GM23338 (cell line): Measurements from ENCODE around the gene HNRNPK. TPM values are rescaled to one million over a fixed set of nuclear protein-coding genes. Genes with fewer than 3 reads are reported as not detected.

Experiments used
- ATAC-seq: fragments of 200-7000 bp; cut with Tn5 transposase; 3 replicates; pipeline ENCODE4 v1.9.1; 2020
- DNase-seq: peaks from one replicate; pipeline ENCODE4 v3.0.0-alpha.2; 2015; ENCODE audit warnings: low spot score
- H2AFZ ChIP-seq: fragments of 200-600 bp; sonication (generic); 2 replicates; pipeline ENCODE4 v1.8.0; 2016; ENCODE audit warnings: antibody characterized with exemption, mild to moderate bottlenecking, moderate library complexity
- H3F3A ChIP-seq: fragments of 200-600 bp; sonication (generic); replicated peaks from 2 replicates; pipeline ENCODE4 v1.8.0; 2017; ENCODE audit warnings: antibody characterized with exemption, mixed run types, low read depth
- H3K27ac ChIP-seq: fragments of 200-600 bp; sonication (generic); 2 replicates; pipeline ENCODE4 v1.6.1; 2016; ENCODE audit warnings: low read depth
- H3K27me3 ChIP-seq: fragments of 200-600 bp; sonication (generic); 2 replicates; pipeline ENCODE4 v1.8.0; 2016; ENCODE audit warnings: mild to moderate bottlenecking, mixed run types, moderate library complexity; ENCODE audit not compliant: insufficient read depth
- H3K36me3 ChIP-seq: fragments of 200-600 bp; sonication (generic); 2 replicates; pipeline ENCODE4 v1.8.0; 2016; ENCODE audit warnings: mild to moderate bottlenecking; ENCODE audit not compliant: insufficient read depth
- H3K4me1 ChIP-seq: fragments of 200-600 bp; sonication (generic); 2 replicates; pipeline ENCODE4 v1.8.0; 2016; ENCODE audit warnings: mild to moderate bottlenecking, moderate library complexity; ENCODE audit not compliant: insufficient read depth
- H3K4me2 ChIP-seq: fragments of 200-600 bp; sonication (generic); 2 replicates; pipeline ENCODE4 v1.7.1; 2017; ENCODE audit warnings: mixed run types
- H3K4me3 ChIP-seq: fragments of 200-600 bp; sonication (generic); 2 replicates; pipeline ENCODE4 v1.6.1; 2016; ENCODE audit warnings: mixed run types
- H3K79me2 ChIP-seq: fragments of 200-600 bp; sonication (generic); replicated peaks from 2 replicates; pipeline ENCODE4 v1.8.0; 2017; ENCODE audit warnings: mild to moderate bottlenecking; ENCODE audit not compliant: insufficient read depth
- H3K9me2 ChIP-seq: fragments of 200-600 bp; sonication (generic); 2 replicates; pipeline ENCODE4 v1.8.0; 2017; ENCODE audit not compliant: insufficient read depth
- H4K20me1 ChIP-seq: fragments of 200-600 bp; sonication (generic); replicated peaks from 2 replicates; pipeline ENCODE4 v1.8.0; 2017; ENCODE audit warnings: mild to moderate bottlenecking; ENCODE audit not compliant: insufficient read depth
- H3K27ac Mint-ChIP-seq: 2 replicates; pipeline ENCODE4 v1.8.0; 2020; ENCODE audit warnings: inconsistent platforms, mild to moderate bottlenecking, moderate library complexity, mixed read lengths
- H3K27me3 Mint-ChIP-seq: 3 replicates; pipeline ENCODE4 v1.8.0; 2022; ENCODE audit warnings: low read depth, mild to moderate bottlenecking, moderate library complexity, mixed read lengths, inconsistent platforms; ENCODE audit not compliant: insufficient read depth, poor library complexity
- H3K36me3 Mint-ChIP-seq: 3 replicates; pipeline ENCODE4 v1.8.0; 2021; ENCODE audit warnings: low read depth, mild to moderate bottlenecking, inconsistent platforms, moderate library complexity, mixed read lengths
- H3K4me1 Mint-ChIP-seq: 3 replicates; pipeline ENCODE4 v1.8.0; 2020; ENCODE audit warnings: mild to moderate bottlenecking, inconsistent platforms, mixed read lengths
- H3K4me3 Mint-ChIP-seq: 3 replicates; pipeline ENCODE4 v1.8.0; 2021; ENCODE audit warnings: moderate library complexity, mild to moderate bottlenecking, inconsistent platforms, mixed read lengths
- H3K9me3 Mint-ChIP-seq: 3 replicates; pipeline ENCODE4 v1.8.0; 2020; ENCODE audit warnings: moderate library complexity, mild to moderate bottlenecking, inconsistent platforms, mixed read lengths
- CREB1 ChIP-seq: fragments of 250-450 bp; sonication (Bioruptor Pico); IDR thresholded peaks from 2 replicates; pipeline ENCODE4 v1.5.0; 2020; ENCODE audit warnings: low read depth, mild to moderate bottlenecking, moderate library complexity
- CTCF ChIP-seq, 2 experiments: fragments of 200-600 bp in 1 of 2; sonication (generic) in 1 of 2; conservative IDR thresholded peaks; 2 replicates each; pipeline versions ENCODE4 v1.5.1 to v1.6.1; 2016 to 2017; ENCODE audit warnings: antibody characterized with exemption in 2 of 2, low read depth in 2 of 2, mild to moderate bottlenecking in 2 of 2, moderate library complexity in 1 of 2
- ETS1 ChIP-seq: IDR thresholded peaks from 2 replicates; pipeline ENCODE4 v1.6.1; 2016; ENCODE audit warnings: antibody characterized with exemption
- EZH2 ChIP-seq: fragments of 200-600 bp; sonication (generic); IDR thresholded peaks from one replicate; pipeline ENCODE4 v1.8.0; 2017; ENCODE audit warnings: antibody characterized with exemption, mild to moderate bottlenecking, low read depth; ENCODE audit not compliant: unreplicated experiment
- NANOG ChIP-seq: IDR thresholded peaks from 2 replicates; pipeline ENCODE4 v1.6.1; 2016; ENCODE audit warnings: antibody characterized with exemption, borderline replicate concordance
- REST ChIP-seq: IDR thresholded peaks from one replicate; pipeline ENCODE4 v1.6.1; 2018; ENCODE audit warnings: antibody characterized with exemption; ENCODE audit not compliant: unreplicated experiment
- STAT1 ChIP-seq: IDR thresholded peaks from one replicate; pipeline ENCODE4 v1.6.1; 2016; ENCODE audit warnings: antibody characterized with exemption; ENCODE audit not compliant: unreplicated experiment
- ZNF114 ChIP-seq: fragments of 250-450 bp; sonication (Bioruptor Pico); IDR thresholded peaks from 2 replicates; pipeline ENCODE4 v1.5.0; 2020; ENCODE audit warnings: mild to moderate bottlenecking, moderate library complexity
- polyA plus RNA-seq: library from polyadenylated mRNA; unstranded; fragments of >200 nt; fragmentation: Nextera tagmentation; extraction: Ambion mirVana; gene quantifications from 2 replicates; pipeline ENCODE4 v1.2.1, GENCODE V29; 2016
- total RNA-seq: library from RNA; depleted of rRNA; stranded (reverse); fragments of >200 nt; shearing (Covaris generic); gene quantifications from 2 replicates; pipeline ENCODE4 v1.2.3, GENCODE V29; 2014

Gene HNRNPK
- total and polyA plus RNA-seq, 2 experiments from 2014 or later: 417 to 1,083 TPM

GRCh38 chr9:84003246-84003645 lies 23.2 kb upstream of the HNRNPK start (continued):
- TF ChIP-seq REST: no peak
- no peak for TF ChIP-seq CREB1 (CRISPR knock-in tag)
- no peak for TF ChIP-seq ZNF114 (CRISPR knock-in tag)
- no peak for TF ChIP-seq NANOG

- no peaks in the 10 kb centered on the region for H3F3A ChIP-seq
- H3K27me3 ChIP-seq: no peaks in the 10 kb centered on the region
- no peak overlapping the region for H3K27ac Mint-ChIP-seq
- peaks cover 10% of the 10 kb centered on the region for H3K79me2 ChIP-seq
- DNase-seq (no peak), ATAC-seq (no peak)
- no peak overlapping the region for H3K4me3 ChIP-seq
- peaks cover 9% of the 10 kb centered on the region; the same call in 1 of the 2 replicates for H4K20me1 ChIP-seq
- no peaks in the 10 kb centered on the region for H3K4me1 Mint-ChIP-seq
- H3K36me3 Mint-ChIP-seq: peaks cover 16% of the 10 kb centered on the region; the same call in 2 of the 3 replicates
- H3K9me3 Mint-ChIP-seq: no peaks in the 10 kb centered on the region; the same call in 2 of the 3 replicates
- H3K4me1 ChIP-seq: no peaks in the 10 kb centered on the region
- H3K4me2 ChIP-seq: no peak overlapping the region
- TF ChIP-seq CTCF (conservative IDR thresholded peaks at IDR 0.05; ENCODE audit: low read depth in 2 of 2) (no peak), STAT1 (no peak), NANOG (no peak), EZH2 (no peak), CREB1 (CRISPR knock-in tag) (no peak)
- H2AFZ ChIP-seq: no peak overlapping the region
- no peak overlapping the region for H3K4me3 Mint-ChIP-seq
- no peak overlapping the region for H3K27ac ChIP-seq
- H3K36me3 ChIP-seq: peaks cover 17% of the 10 kb centered on the region
- H3K27me3 Mint-ChIP-seq: no peaks in the 10 kb centered on the region
- no peaks in the 10 kb centered on the region for H3K9me2 ChIP-seq
Measured at GRCh38 chr9:84002344-84002743, 22.3 kb upstream of the HNRNPK start.

DNA sequence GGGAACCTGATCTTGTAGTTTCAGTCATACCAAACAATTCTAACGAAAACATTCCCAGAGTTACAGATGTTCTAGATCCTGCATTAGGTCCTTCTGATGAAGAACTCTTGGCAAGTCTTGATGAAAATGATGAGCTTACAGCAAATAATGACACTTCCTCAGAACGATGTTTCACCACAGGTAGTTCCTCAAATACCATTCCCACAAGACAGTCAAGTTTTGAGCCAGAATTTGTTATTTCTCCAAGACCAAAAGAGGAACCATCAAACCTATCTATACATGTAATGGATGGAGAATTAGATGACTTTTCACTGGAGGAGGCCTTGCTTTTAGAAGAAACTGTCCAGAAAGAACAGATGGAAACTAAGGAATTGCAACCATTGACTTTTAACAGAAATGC lies 21.6 kb upstream of the HNRNPK start:
- H3K79me2 ChIP-seq: peaks cover 16% of the 10 kb centered on the region
- no peaks in the 10 kb centered on the region for H3K4me1 ChIP-seq
- H3K27ac ChIP-seq: no peak overlapping the region
- no peaks in the 10 kb centered on the region for H3F3A ChIP-seq
- H3K9me2 ChIP-seq: no peaks in the 10 kb centered on the region
- Mint-ChIP-seq H3K27ac (no peak overlapping the region), H3K27me3 (no peaks in the 10 kb centered on the region), H3K9me3 (no peaks in the 10 kb centered on the region), H3K4me3 (no peak overlapping the region), H3K4me1 (peaks cover under 1% of the 10 kb centered on the region; the same call in 1 of the 3 replicates), H3K36me3 (peaks cover 17% of the 10 kb centered on the region; the same call in 2 of the 3 replicates)
- no peak for ATAC-seq
- H3K4me2 ChIP-seq: no peak overlapping the region
- H4K20me1 ChIP-seq: peaks cover 10% of the 10 kb centered on the region; the same call in 1 of the 2 replicates
- no peak for DNase-seq
- no peaks in the 10 kb centered on the region for H3K27me3 ChIP-seq
- H3K36me3 ChIP-seq: peaks cover 17% of the 10 kb centered on the region
- H2AFZ ChIP-seq: no peak overlapping the region
- H3K4me3 ChIP-seq: no peak overlapping the region
- TF ChIP-seq ZNF114 (CRISPR knock-in tag) (no peak), ETS1 (no peak)
